Prostate gland (tissue), 2 donors: ENCODE results near the gene KIAA0753.
"Not testable (repeated sequence)": the region's sequence is repeated elsewhere in the genome, so short reads cannot be mapped to it uniquely, and the experiment has no call there.

Source experiments
- CTCF ChIP-seq, 4 experiments: fragments of 200-600 bp in 2 of 4; fragments of 450-650 bp in 2 of 4; sonication (generic) in 2 of 4; IDR thresholded peaks; 1 replicate in 3 of 4; 2 replicates in 1 of 4; pipeline ENCODE4 v1.5.1; 2016 to 2019; ENCODE audit warnings: antibody characterized with exemption in 4 of 4, mild to moderate bottlenecking in 2 of 4, moderate library complexity in 2 of 4
- POLR2A ChIP-seq: fragments of 450-650 bp; IDR thresholded peaks from one replicate; pipeline ENCODE4 v1.6.1; 2016; ENCODE audit warnings: antibody characterized with exemption, mild to moderate bottlenecking
- POLR2AphosphoS5 ChIP-seq: sonication (generic); formaldehyde crosslinking; IDR thresholded peaks from one replicate; pipeline ENCODE4 v1.6.1; 2017; ENCODE audit warnings: antibody characterized with exemption

GRCh38 chr17:6573495-6573894 lies 67.0 kb downstream of the KIAA0753 start:
- TF ChIP-seq POLR2A; CTCF (IDR thresholded peaks at IDR 0.05); POLR2AphosphoS5: not testable (repeated sequence)
